ENCODE measurements around the gene REG4. TPM values are rescaled to one million over a fixed set of nuclear protein-coding genes. Genes with fewer than 3 reads are reported as not detected.

REG4 gene
- polyA plus RNA-seq, 1 donor from 2014 or later: not detected

GRCh38 chr1:119758584-119758983, 52.7 kb downstream of the REG4 start:
- H3K9me3 ChIP-seq (ENCODE audit: low read length): no peaks in the 10 kb centered on the region
- H3K79me2 ChIP-seq (replicated peaks; ENCODE audit: insufficient read depth, low read length): no peaks in the 10 kb centered on the region
- no peaks in the 10 kb centered on the region for H4K20me1 ChIP-seq (ENCODE audit: insufficient read depth)
- no peak overlapping the region for H3K27ac ChIP-seq (ENCODE audit: low read length)
- no peaks in the 10 kb centered on the region for H3K27me3 ChIP-seq (ENCODE audit: insufficient read depth, low read depth, low read length)
- H3K36me3 ChIP-seq (ENCODE audit: insufficient read depth, low read length): no peaks in the 10 kb centered on the region
- H2AFZ ChIP-seq (ENCODE audit: low read depth, low read length): no peak overlapping the region
- H3K4me2 ChIP-seq (ENCODE audit: low read length): no peak overlapping the region
- no peak overlapping the region for H3K9ac ChIP-seq (ENCODE audit: low read length)
- H3K9me2 ChIP-seq (ENCODE audit: insufficient read depth, low read length): no peaks in the 10 kb centered on the region
- no peak for TF ChIP-seq REST (IDR thresholded peaks at IDR 0.05; ENCODE audit: borderline replicate concordance)
- no peak for TF ChIP-seq MXI1 (conservative IDR thresholded peaks at IDR 0.05; ENCODE audit: poor library complexity, severe bottlenecking)
- TF ChIP-seq EP300 (conservative IDR thresholded peaks at IDR 0.05; ENCODE audit: poor library complexity, severe bottlenecking): no peak
- TF ChIP-seq EZH2 (IDR thresholded peaks at IDR 0.05; ENCODE audit: borderline replicate concordance, insufficient read depth, low read length, poor library complexity, severe bottlenecking): no peak
- no peaks in the 10 kb centered on the region for H3F3A ChIP-seq (ENCODE audit: insufficient read depth, low read length, poor library complexity, severe bottlenecking)
- no peak overlapping the region for H3K4me3 ChIP-seq (ENCODE audit: low read length)

GRCh38 chr1:119752592-119752991, 58.7 kb downstream of the REG4 start:
- Histone ChIP-seq H3K4me3 (ENCODE audit: low read length) (no peak overlapping the region), H3K9me3 (ENCODE audit: low read length) (peaks cover 3% of the 10 kb centered on the region), H3K27me3 (ENCODE audit: insufficient read depth, low read depth, low read length) (no peaks in the 10 kb centered on the region), H4K20me1 (ENCODE audit: insufficient read depth) (no peaks in the 10 kb centered on the region), H3K36me3 (ENCODE audit: insufficient read depth, low read length) (no peaks in the 10 kb centered on the region), H3K27ac (ENCODE audit: low read length) (no peak overlapping the region), H3K9ac (ENCODE audit: low read length) (no peak overlapping the region), H3K9me2 (ENCODE audit: insufficient read depth, low read length) (no peaks in the 10 kb centered on the region), H3F3A (ENCODE audit: insufficient read depth, low read length, poor library complexity, severe bottlenecking) (no peaks in the 10 kb centered on the region), H3K79me2 (replicated peaks; ENCODE audit: insufficient read depth, low read length) (no peaks in the 10 kb centered on the region), H3K4me2 (ENCODE audit: low read length) (no peak overlapping the region), H2AFZ (ENCODE audit: low read depth, low read length) (no peak overlapping the region)
- TF ChIP-seq SMC3 (conservative IDR thresholded peaks at IDR 0.05; ENCODE audit: poor library complexity) (no peak), MXI1 (conservative IDR thresholded peaks at IDR 0.05; ENCODE audit: poor library complexity, severe bottlenecking) (no peak)

GRCh38 chr1:119748040-119748439, 63.2 kb downstream of the REG4 start:
- H4K20me1 ChIP-seq (ENCODE audit: insufficient read depth): no peaks in the 10 kb centered on the region

More at GRCh38 chr1:119748040-119748439, 63.2 kb downstream of the REG4 start:
- peaks cover 3% of the 10 kb centered on the region for H3K9me3 ChIP-seq (ENCODE audit: low read length)
- no peaks in the 10 kb centered on the region for H3F3A ChIP-seq (ENCODE audit: insufficient read depth, low read length, poor library complexity, severe bottlenecking)
- H3K4me2 ChIP-seq (ENCODE audit: low read length): no peak overlapping the region
- H2AFZ ChIP-seq (ENCODE audit: low read depth, low read length): no peak overlapping the region
- TF ChIP-seq CTCF (IDR thresholded peaks at IDR 0.05; ENCODE audit: poor library complexity, severe bottlenecking): no peak
- TF ChIP-seq RAD21 (conservative IDR thresholded peaks at IDR 0.05): no peak
- TF ChIP-seq SMC3 (conservative IDR thresholded peaks at IDR 0.05; ENCODE audit: poor library complexity): no peak
- no peak for TF ChIP-seq REST (IDR thresholded peaks at IDR 0.05; ENCODE audit: borderline replicate concordance)
- no peak for TF ChIP-seq EZH2 (IDR thresholded peaks at IDR 0.05; ENCODE audit: borderline replicate concordance, insufficient read depth, low read length, poor library complexity, severe bottlenecking)
- no peak for TF ChIP-seq TAF1 (IDR thresholded peaks at IDR 0.05; ENCODE audit: low read depth)
- TF ChIP-seq POLR2AphosphoS5 (IDR thresholded peaks at IDR 0.05): no peak
- no peak for TF ChIP-seq EP300 (conservative IDR thresholded peaks at IDR 0.05; ENCODE audit: poor library complexity, severe bottlenecking)
- TF ChIP-seq MXI1 (conservative IDR thresholded peaks at IDR 0.05; ENCODE audit: poor library complexity, severe bottlenecking): no peak
- H3K4me3 ChIP-seq (ENCODE audit: low read length): no peak overlapping the region
- no peaks in the 10 kb centered on the region for H3K9me2 ChIP-seq (ENCODE audit: insufficient read depth, low read length)
- H3K9ac ChIP-seq (ENCODE audit: low read length): no peak overlapping the region
- no peaks in the 10 kb centered on the region for H3K27me3 ChIP-seq (ENCODE audit: insufficient read depth, low read depth, low read length)
- no peaks in the 10 kb centered on the region for H3K79me2 ChIP-seq (replicated peaks; ENCODE audit: insufficient read depth, low read length)
- no peaks in the 10 kb centered on the region for H3K36me3 ChIP-seq (ENCODE audit: insufficient read depth, low read length)
- H3K27ac ChIP-seq (ENCODE audit: low read length): no peak overlapping the region
